ENCODE data around the gene ZBTB21. TPM values are rescaled to one million over a fixed set of nuclear protein-coding genes. Genes with fewer than 3 reads are reported as not detected.

The ZBTB21 gene
- total RNA-seq, 1 donor from 2014 or later = 6.6 TPM

- no peak for DNase-seq (ENCODE audit: low read depth)
- H3K36me3 ChIP-seq (ENCODE audit: control insufficient read depth, insufficient read depth, low read length) = no peaks in the 10 kb centered on the region
- peak; percentile 7 for FAIRE-seq
- TF ChIP-seq CTCF (IDR thresholded peaks at IDR 0.05; ENCODE audit: insufficient read depth, low read length, severe bottlenecking) = no peak
- peaks cover 5% of the 10 kb centered on the region for H3K27me3 ChIP-seq (ENCODE audit: control insufficient read depth, insufficient read depth, low read length)
- H3K4me3 ChIP-seq (ENCODE audit: low read depth, low read length) = no peak overlapping the region
Observed at GRCh38 chr21:41966872-41967621, 43.1 kb downstream of the ZBTB21 start.

- Histone ChIP-seq H3K4me3 (ENCODE audit: low read depth, low read length) (no peak overlapping the region), H3K36me3 (ENCODE audit: control insufficient read depth, insufficient read depth, low read length) (no peaks in the 10 kb centered on the region), H3K27me3 (ENCODE audit: control insufficient read depth, insufficient read depth, low read length) (peaks cover 5% of the 10 kb centered on the region)
- peak; percentile 38 for DNase-seq (ENCODE audit: low read depth)
- peak; percentile 70 for FAIRE-seq
- TF ChIP-seq CTCF (IDR thresholded peaks at IDR 0.05; ENCODE audit: insufficient read depth, low read length, severe bottlenecking) = no peak
Observed at GRCh38 chr21:41966041-41966833, 43.9 kb downstream of the ZBTB21 start.

GRCh38 chr21:41965461-41966013 is 44.6 kb downstream of the ZBTB21 start:
- no peak for TF ChIP-seq CTCF (IDR thresholded peaks at IDR 0.05; ENCODE audit: insufficient read depth, low read length, severe bottlenecking)
- Histone ChIP-seq H3K27me3 (ENCODE audit: control insufficient read depth, insufficient read depth, low read length) (peaks cover 5% of the 10 kb centered on the region), H3K4me3 (ENCODE audit: low read depth, low read length) (no peak overlapping the region), H3K36me3 (ENCODE audit: control insufficient read depth, insufficient read depth, low read length) (no peaks in the 10 kb centered on the region)
- DNase-seq (ENCODE audit: low read depth) (no peak), FAIRE-seq (no peak)

GRCh38 chr21:41965045-41965444 is 45.1 kb downstream of the ZBTB21 start:
- H3K27me3 ChIP-seq (ENCODE audit: control insufficient read depth, insufficient read depth, low read length) = peaks cover 5% of the 10 kb centered on the region
- no peak for DNase-seq (ENCODE audit: low read depth)
- FAIRE-seq = no peak
- H3K4me3 ChIP-seq (ENCODE audit: low read depth, low read length) = no peak overlapping the region
- no peaks in the 10 kb centered on the region for H3K36me3 ChIP-seq (ENCODE audit: control insufficient read depth, insufficient read depth, low read length)
- TF ChIP-seq CTCF (IDR thresholded peaks at IDR 0.05; ENCODE audit: insufficient read depth, low read length, severe bottlenecking) = no peak

GRCh38 chr21:41964171-41964570 is 46.0 kb downstream of the ZBTB21 start:
- DNase-seq (ENCODE audit: low read depth) = no peak
- peaks cover 5% of the 10 kb centered on the region for H3K27me3 ChIP-seq (ENCODE audit: control insufficient read depth, insufficient read depth, low read length)
- FAIRE-seq = no peak
- H3K4me3 ChIP-seq (ENCODE audit: low read depth, low read length) = no peak overlapping the region
- TF ChIP-seq CTCF (IDR thresholded peaks at IDR 0.05; ENCODE audit: insufficient read depth, low read length, severe bottlenecking) = no peak
- no peaks in the 10 kb centered on the region for H3K36me3 ChIP-seq (ENCODE audit: control insufficient read depth, insufficient read depth, low read length)

Data from bronchial epithelial cell (primary cell).